IPS DF 4.7 (cell line): ENCODE measurements around the gene IFITM2.
"Not testable (repeated sequence)": the region's sequence is repeated elsewhere in the genome, so short reads cannot be mapped to it uniquely, and the experiment has no call there.

Experiments
- DNase-seq: peaks from one replicate; pipeline ENCODE4 v3.0.0-alpha.2; 2013; ENCODE audit warnings: low spot score; ENCODE audit errors: extremely low read depth

The IFITM2 gene

DNA sequence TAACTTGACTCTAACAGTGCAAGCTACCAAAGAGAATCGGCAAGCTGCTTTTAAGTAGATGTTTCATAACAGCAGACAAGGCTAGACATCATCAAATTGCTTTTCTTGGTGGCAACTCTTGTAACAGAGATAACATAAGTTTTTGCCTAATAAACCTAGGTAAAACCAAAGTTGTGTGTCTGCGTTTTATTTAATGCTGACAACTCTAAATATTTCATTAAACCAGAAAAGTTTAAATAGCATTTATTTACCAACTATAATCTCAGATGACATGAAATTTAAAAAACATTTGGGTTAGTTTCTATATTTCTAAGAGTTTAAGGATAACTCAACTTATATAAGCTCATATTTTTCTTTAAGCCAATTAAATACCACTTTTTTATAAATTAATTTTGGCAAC is 32.3 kb downstream of the IFITM2 start:
- no peak for DNase-seq

DNA sequence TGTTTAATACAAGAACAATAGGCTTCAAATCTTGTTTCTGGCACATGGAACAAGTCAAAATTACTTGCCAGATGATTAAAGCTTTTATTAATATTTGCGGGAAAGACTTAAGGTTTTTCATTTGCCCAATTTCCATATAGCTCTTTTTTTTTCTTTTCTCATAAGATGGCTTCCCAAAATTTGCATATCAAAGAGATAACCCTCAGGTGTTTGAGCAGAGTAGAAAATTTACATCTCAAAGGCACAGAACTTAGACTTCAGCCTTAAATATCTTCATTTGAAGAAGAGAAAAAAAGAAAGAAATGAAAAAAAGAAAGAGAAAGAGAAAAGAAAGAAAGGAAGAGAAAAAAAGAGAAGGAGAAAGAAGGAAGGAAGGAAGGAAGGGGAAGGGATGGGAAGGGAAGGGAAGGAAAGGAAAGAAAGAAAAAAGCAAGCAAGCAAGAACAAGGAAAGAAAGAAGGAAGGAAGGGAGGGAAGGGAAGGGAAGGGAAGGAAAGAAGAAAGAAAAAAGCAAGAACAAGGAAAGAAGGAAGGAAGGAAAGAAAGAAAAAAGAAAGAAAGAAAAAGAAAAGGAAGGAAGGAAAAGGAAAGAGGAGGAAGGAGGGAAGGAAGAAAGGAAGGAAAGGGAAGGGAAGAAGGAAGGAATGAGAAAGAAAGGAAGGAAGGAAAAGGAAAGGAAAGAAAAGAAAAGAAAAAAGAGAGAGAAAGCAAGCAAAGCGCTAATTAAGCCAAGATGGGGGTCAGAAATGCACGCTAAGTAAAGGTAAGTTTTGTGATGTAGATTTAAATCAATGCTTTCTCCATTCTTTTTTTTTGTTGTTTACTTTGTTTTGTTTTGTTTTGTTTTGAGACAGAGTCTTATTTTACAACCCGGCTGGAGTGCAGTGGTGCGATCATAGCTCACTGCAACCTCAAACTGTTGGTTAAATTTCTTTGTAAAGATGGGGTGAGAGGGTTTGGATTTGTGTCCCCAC is 33.2 kb downstream of the IFITM2 start:
- DNase-seq: no peak

DNA sequence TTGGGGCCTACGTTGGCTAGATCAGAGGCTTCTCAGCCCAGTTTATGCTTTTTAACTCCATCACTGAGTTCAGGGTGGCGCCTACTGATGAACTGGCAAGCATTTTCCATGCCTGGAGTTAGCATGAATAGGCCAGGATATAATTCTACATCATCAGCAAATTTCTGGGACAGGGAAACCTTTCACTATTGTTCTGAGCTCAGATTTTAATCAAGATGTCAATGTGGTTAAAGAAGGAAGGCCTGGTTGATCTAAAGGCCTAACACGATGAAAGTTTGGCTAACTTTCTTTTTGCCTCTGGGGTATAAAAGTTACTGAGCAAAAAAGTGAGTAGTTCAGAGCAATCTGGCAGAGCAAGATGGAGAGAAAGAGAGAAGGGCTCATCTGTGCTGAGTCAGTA is 34.7 kb downstream of the IFITM2 start:
- DNase-seq: no peak

DNA sequence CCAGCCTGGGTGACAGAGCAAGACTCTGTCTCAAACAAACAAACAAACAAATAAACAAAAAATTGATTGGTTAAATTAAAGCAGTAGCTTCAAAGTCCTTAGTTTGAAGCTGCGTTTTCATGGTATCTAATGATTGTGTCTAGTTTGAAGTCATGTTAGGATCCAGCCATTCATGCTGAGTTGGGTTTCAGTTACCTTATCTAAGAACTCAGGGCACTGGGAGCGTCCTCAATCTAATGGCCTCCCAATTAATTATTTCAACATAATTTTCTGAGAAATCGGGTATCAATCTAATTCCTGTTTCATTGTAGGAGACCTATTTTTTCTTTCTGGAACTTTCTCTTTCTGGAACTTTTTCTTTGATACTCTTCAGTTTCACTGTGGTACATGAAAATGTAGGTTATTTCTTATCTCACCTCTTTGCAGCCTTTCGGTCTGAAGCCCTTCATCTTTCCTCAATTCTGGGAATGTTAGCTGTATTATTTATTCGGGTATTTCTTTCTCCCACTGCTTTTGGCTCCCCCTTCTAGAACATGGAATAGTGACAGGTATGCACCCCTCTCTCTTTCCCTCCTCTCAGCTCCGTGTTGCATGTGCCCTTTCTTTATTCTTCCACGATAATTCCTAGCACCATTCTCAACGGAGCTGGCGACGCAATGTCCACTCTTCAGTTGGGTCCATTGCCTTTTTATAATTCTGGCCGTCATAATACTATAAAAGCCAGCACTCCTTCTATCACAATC is 37.4 kb downstream of the IFITM2 start:
- DNase-seq: no peak

DNA sequence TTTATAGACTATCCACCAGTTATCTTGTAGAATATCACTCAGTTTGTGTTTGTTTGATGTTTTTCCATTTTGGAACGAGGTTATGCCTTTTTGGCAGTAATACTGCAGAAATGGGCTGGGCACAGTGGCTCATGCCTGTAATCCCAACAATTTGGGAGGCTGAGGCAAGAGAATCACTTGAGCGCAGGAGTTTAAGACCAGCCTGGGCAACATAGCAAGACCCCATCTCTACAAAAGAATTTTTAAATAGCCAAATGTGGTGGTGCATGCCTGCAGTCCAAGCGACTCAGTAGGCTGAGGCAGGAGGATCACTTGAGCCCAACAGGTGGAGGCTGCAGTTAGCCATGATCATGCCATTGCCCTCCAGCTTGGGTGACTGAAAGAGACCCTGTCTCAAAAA is 38.9 kb downstream of the IFITM2 start:
- DNase-seq: no peak

DNA sequence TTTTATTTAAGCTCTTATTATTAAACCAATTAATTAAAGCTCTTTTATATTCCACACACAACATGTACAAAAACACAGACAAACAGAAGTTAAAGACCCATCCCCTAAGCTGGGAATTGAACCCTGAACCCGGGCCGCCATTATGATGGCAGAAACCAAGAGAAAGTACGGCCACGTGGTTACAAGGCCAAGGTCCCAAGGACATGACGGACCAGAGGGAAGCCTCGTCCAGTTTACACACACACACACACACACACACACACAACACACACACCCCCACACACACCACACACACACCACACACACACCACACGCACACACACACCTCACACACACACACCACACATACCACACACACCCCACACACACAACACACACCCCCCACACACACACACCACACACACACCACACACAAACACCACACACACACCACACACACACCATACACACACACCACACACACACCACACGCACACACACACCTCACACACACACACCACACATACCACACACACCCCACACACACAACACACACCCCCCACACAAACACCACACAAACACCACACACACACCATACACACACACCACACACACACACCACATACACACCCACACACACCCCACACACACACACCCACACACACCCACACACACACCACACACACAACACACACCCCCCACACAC is 41.8 kb downstream of the IFITM2 start:
- not testable (repeated sequence) for DNase-seq

DNA sequence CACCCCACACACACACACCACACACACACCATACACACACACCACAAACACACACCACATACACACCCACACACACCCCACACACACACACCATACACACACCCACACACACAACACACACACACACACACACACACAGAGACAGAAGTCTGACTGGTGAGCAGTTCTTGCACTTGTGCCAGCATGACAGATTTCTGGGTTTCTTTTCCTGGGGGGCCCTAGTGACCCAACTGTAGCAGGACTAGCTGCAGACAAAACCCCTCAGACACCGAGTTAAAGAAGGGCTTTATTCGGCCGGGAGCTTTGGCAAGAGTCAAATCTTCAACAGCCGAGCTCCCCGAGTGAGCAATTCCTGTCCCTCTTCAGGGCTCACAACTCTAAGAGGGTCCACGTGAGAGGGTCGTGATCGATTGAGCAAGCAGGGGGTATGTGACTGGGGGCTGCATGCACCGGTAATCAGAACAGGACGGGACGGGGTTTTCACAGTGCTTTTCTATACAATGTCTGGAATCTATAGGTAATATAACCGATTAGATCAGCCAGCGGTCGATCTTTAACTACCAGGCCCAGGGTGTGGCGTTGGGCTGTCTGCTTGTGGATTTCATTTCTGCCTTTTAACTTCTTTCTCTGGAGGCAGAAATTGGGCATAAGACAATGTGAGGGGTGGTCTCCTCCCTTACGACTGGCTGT is 42.6 kb downstream of the IFITM2 start:
- not testable (repeated sequence) for DNase-seq

DNA sequence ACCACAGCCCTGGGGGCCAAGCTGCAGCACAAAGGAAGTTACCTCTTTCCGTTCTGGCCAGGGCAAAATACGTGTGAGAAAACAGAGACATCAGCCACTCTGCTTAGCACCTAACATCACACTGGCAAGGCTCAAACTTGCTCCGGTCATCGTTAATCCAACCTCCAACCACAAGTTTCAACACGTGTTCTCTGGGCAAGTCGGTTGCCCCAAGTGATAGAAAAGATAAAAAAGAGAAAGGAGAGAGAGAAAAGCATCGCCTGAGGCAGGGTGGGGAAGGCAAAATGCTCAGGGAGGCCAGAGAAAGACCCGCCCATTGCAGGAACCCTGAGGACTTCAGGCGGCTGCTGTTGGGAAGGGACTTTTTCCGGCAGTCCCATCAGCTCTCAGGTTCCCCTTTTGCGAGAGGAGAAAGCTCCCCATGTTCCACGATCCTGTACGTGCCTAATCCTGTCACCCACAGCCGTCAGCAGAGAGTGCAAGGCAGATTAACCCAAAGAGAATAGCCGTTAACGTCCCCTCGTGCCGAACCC is 43.2 kb downstream of the IFITM2 start:
- no peak for DNase-seq

DNA sequence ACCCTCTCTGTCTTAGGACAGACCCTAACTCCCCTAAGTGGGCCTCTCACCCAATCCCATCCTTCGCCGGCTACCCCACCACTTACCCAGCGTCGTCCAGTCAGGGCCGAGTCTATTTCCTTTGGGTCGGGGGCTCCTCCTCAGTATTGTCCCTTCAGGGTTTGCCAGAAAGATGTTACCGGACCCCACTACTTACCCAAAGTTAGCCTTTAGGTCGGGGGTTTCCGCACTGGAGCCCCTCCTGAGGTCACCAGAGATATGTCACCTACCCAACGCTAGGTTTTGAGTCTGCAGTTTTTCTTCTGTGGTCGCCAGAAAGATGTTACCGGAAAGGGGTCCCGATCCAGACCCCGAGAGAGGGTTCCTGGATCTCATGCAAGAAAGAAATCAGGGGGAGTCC is 43.8 kb downstream of the IFITM2 start:
- DNase-seq: no peak

DNA sequence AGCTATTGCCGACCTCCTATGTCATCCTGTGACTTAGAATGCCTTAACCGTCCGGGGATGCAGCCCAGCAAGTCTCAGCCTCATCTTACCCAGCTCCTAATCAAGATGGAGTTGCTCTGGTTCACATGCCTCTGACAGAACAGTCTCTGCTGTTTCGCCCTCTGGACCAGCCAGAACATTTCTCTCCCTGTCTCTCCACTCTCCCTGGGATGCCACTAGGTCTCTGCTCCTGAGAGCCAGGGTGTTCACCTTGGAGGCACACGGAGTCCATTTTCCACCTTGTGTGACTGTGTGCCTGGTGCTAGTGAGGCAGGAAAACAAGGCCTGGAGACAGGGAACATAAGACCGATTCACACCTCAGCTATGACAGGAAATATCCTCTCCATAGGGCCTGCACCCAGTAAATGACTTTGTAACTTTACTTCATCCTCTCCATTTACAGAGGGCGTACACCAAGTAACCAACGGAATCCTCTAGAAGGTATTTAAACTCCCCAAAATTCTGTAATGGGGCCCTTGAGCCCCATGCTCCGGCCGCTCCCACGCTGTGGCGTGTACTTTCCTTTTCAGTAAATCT is 44.9 kb downstream of the IFITM2 start:
- DNase-seq: no peak

DNA sequence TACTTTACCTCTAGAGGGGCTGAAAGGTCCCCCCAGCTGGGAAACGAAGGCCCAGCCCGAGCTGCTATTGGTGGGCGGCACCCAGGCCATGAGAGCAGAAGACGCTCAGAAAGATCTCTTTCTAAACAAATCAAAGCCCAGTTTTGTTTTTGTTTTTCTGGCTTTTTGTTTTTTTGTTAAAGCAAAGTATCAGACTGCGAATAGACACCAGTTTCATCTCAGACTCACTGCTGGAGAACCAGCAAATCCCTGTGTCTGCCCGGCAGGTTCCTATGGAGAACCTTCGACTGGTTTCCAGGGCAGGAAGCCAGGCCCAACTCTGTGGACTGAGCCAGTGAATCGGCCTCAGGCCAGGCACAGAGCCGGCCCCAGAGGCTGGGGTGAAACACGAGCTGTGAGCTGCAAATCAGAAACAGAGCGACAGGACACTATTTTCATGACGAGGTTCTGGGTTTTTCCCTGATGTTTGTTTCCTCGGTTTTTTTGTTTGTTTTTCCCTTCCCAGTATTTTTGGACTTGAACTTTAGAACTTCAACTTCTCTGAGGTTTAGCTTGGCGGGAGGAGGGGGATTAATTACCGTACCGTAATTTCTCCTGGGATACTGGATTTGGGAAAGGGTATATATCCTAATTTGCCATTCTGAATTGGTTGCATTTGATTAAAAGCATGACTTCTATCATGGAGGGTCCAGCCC is 45.7 kb downstream of the IFITM2 start:
- DNase-seq: no peak

DNA sequence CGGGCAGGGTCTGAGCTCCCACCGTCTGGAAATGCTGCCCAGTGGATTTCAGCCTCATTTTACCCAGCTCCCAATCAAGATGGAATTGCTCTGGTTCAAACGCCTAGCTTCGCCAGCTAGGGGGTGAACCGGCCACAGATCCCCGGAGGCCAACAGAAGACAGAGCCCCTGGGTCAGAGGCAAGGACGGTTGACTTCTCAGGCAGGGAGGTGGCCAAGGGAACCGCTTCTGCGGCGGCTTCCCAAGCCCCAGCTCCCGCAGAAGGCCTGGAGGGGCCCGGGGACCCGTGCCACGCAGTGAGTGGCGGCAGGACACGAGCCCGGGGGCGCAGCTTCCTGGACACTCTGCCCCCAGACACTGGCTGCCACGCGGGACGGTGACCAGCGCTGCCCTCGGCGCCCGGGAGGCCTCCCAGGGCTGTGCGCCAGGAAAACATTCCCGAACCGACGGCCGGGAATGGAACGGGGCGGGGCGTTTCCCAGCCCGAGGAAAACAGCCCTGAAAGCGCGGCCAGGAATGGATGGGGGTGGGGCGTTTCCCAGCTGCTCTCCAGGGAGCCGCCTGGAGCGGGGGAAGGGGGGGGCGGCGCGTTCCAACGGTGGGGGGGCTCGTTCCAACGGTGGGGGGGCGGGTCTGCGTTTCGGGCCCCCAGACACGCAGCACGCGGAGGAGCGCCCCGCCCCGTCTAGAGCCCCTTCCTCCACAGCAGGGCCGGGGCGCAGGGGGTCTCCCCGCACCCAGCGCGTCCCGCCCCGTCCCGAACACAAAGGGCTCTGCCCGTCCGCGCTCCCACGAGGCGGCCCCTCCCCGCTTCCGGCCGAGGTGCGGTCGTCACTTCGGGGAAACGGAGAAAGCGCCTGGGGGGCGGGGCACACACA is 48.2 kb downstream of the IFITM2 start:
- DNase-seq: no peak

DNA sequence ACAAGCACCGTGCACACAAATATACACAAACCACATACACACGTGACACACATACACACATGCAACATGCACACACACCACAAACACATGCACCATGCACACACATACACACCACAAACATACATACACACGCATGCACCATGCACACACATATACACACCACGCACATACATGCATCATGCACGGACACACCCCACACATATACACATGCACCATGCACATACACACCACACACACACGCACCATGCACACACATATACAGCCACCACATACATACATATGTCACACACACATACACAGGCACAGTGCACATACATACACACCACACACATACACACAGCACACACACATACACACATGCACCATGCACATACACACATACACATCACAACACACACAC is 49.0 kb downstream of the IFITM2 start:
- DNase-seq: no peak

DNA sequence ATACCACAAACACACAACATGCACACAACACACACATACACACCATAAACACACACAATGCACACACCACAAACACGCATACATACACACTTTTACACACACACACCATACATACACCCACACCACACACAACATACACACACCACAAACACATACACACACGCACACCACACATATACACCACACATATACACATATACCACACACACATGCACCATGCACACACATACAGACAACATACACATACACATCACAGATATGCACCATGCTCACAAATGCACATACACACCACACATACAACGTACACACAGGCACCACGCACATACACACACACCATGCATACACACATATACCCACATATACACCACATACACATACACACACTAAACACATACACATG is 50.0 kb downstream of the IFITM2 start:
- DNase-seq: no peak

DNA sequence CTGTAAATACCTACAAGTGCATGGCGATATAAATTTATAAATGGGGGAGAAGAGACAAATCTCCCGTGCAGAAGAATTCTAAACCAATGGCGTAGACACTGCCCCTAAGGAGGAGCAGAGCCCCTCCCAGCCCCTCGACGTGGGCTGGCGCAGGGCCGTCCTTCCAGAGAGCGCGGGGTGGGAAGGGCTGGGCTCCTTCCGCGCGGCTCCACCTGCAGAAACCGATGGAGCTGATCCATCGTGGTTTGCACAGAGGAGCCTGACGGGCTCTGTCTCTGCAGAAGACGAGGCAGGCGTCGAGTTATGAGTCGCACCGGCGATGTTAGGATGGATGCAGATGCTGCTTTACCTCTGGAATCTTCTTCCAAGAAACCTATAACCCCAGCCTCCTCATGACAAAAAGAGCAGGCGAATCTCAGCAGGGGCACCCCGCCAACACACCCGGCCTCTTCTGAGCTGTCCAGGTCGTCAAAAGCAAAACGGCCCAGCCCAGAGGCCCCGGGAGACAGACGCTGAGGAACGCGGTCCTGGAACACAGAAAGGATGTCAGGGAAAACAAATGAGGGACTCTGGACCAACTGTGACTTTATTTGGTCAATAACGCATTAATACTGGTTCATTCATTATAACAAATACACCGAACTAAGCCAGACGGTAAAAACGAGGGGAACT is 50.6 kb downstream of the IFITM2 start:
- no peak for DNase-seq
